DND-41 (cell line): Measurements from ENCODE around the gene FOXP1.

ENCODE experiments used
- CTCF ChIP-seq: IDR thresholded peaks from 2 replicates; pipeline ENCODE4 v1.5.1; 2012; ENCODE audit warnings: borderline replicate concordance, low read length, moderate library complexity, mild to moderate bottlenecking; ENCODE audit not compliant: poor library complexity, severe bottlenecking; ENCODE audit errors: extremely low read depth
- EZH2 ChIP-seq: IDR thresholded peaks from 3 replicates; pipeline ENCODE4 v1.6.1; 2012; ENCODE audit warnings: borderline replicate concordance, low read depth, mild to moderate bottlenecking, moderate library complexity, low read length, inconsistent platforms; ENCODE audit not compliant: severe bottlenecking

- no peak for TF ChIP-seq EZH2
- no peak for TF ChIP-seq CTCF
Measured at GRCh38 chr3:71488882-71489281, 94.6 kb downstream of the FOXP1 start.
